K562 (cell line): ENCODE data around the gene HRH3. TPM values are rescaled to one million over a fixed set of nuclear protein-coding genes. Genes with fewer than 3 reads are reported as not detected.

Source experiments
- ATAC-seq: fragments of 200-7000 bp; cut with Tn5 transposase; 3 replicates; pipeline ENCODE4 v1.9.1; 2020; ENCODE audit warnings: moderate library complexity
- BruUV-seq: library from RNA; stranded (reverse); fragments of 400-500 nt; replicated peaks from 2 replicates; lab custom pipeline; 2021; lab: Mats Ljungman, UMichigan
- CTCF ChIA-PET: fragments of 300-600 bp; formaldehyde crosslinking; extraction: SDS; loops from one replicate; lab custom pipeline; 2021; ENCODE audit warnings: low intra/inter-chr PET ratio; lab: Yijun Ruan, JAX
- POLR2A ChIA-PET: fragments of 300-600, 350-650 bp; sonication (Branson Sonifier 250); formaldehyde crosslinking; extraction: SDS; loops from one replicate; lab custom pipeline; 2021; ENCODE audit warnings: antibody characterized with exemption, inconsistent platforms; lab: Yijun Ruan, JAX
- DNase-seq, 4 experiments: peaks; one replicate each; pipeline versions ENCODE4 v3.0.0 to v3.0.0-alpha.2; 2011 to 2018; ENCODE audit warnings: low spot score in 3 of 4, mixed read lengths in 3 of 4; ENCODE audit errors: extremely low read depth in 1 of 4
- FAIRE-seq: peaks from 2 replicates; lab custom pipeline; 2011; peaks lifted over from hg19 to GRCh38; lab: Jason Lieb, UNC
- H2AFZ ChIP-seq: 2 replicates; pipeline ENCODE4 v1.6.0; 2011; ENCODE audit warnings: low read depth, low read length, control low read depth, inconsistent platforms
- H3K27ac ChIP-seq: fragments of 200-600 bp; 3 replicates; pipeline ENCODE4 v1.8.0; 2011; ENCODE audit warnings: low read depth, mild to moderate bottlenecking, control low read depth, inconsistent platforms, low read length, moderate library complexity, mixed read lengths; ENCODE audit errors: extremely low read depth
- H3K27me3 ChIP-seq, 2 experiments: fragments of 300-600 bp in 1 of 2; 2 replicates in 1 of 2; 3 replicates in 1 of 2; pipeline versions ENCODE4 v1.6.0 to v1.8.0; 2011; ENCODE audit warnings: inconsistent platforms in 2 of 2, low read length in 2 of 2, mild to moderate bottlenecking in 1 of 2, mixed read lengths in 1 of 2, moderate library complexity in 1 of 2; ENCODE audit not compliant: control insufficient read depth in 2 of 2, insufficient read depth in 2 of 2
- H3K36me3 ChIP-seq: fragments of 300-600 bp; 3 replicates; pipeline ENCODE4 v1.8.0; 2011; ENCODE audit warnings: mild to moderate bottlenecking, low read length, inconsistent platforms; ENCODE audit not compliant: control insufficient read depth, insufficient read depth
- H3K4me1 ChIP-seq, 2 experiments: fragments of 200-600 bp in 1 of 2; replicated peaks in 1 of 2; 2 replicates in 1 of 2; 3 replicates in 1 of 2; pipeline versions ENCODE4 v1.5.1 to v1.8.0; 2011; ENCODE audit warnings: inconsistent platforms in 2 of 2, low read length in 2 of 2, mild to moderate bottlenecking in 1 of 2, mixed read lengths in 1 of 2, moderate library complexity in 1 of 2; ENCODE audit not compliant: control insufficient read depth in 2 of 2, insufficient read depth in 2 of 2
- H3K4me2 ChIP-seq: 2 replicates; pipeline ENCODE4 v1.6.1; 2011; ENCODE audit warnings: low read length, control low read depth, inconsistent platforms, mixed read lengths; ENCODE audit not compliant: insufficient read depth
- H3K4me3 ChIP-seq: fragments of 200-600 bp; sonication (generic), shearing (Covaris generic); 2 replicates; pipeline ENCODE4 v1.5.1; 2016; ENCODE audit warnings: control low read depth, inconsistent platforms
- H3K79me2 ChIP-seq: fragments of 200-600 bp; 3 replicates; pipeline ENCODE4 v1.8.0; 2011; ENCODE audit warnings: low read length, inconsistent platforms; ENCODE audit not compliant: control insufficient read depth, insufficient read depth
- H3K9ac ChIP-seq, 2 experiments: 2 replicates each; pipeline versions ENCODE4 v1.6.0 to v1.6.1; 2011; ENCODE audit warnings: low read depth in 2 of 2, low read length in 2 of 2, control low read depth in 1 of 2, inconsistent platforms in 1 of 2, mild to moderate bottlenecking in 1 of 2, mixed read lengths in 1 of 2; ENCODE audit not compliant: insufficient read depth in 1 of 2
- H3K9me1 ChIP-seq: one replicate; pipeline ENCODE4 v1.6.0; 2011; ENCODE audit warnings: inconsistent platforms, mild to moderate bottlenecking, low read length, moderate library complexity; ENCODE audit not compliant: control insufficient read depth, insufficient read depth
- H3K9me3 ChIP-seq: replicated peaks from 2 replicates; pipeline ENCODE4 v1.5.1; 2011; ENCODE audit warnings: low read depth, low read length, inconsistent platforms; ENCODE audit not compliant: control insufficient read depth, insufficient read depth
- H4K20me1 ChIP-seq: replicated peaks from 2 replicates; pipeline ENCODE4 v1.6.1; 2011; ENCODE audit warnings: low read length, inconsistent platforms, mixed read lengths; ENCODE audit not compliant: control insufficient read depth, insufficient read depth
- CREM ChIP-seq: IDR thresholded peaks from 2 replicates; pipeline ENCODE4 v1.6.1; 2014; ENCODE audit warnings: antibody characterized with exemption, low read depth
- NKRF ChIP-seq: fragments of 450-650 bp; IDR thresholded peaks from 2 replicates; pipeline ENCODE4 v1.6.1; 2016; ENCODE audit warnings: borderline replicate concordance
- RERE ChIP-seq: sonication (generic); formaldehyde crosslinking; IDR thresholded peaks from 2 replicates; pipeline ENCODE4 v1.8.0; 2023; ENCODE audit warnings: missing genetic modification reagents, mild to moderate bottlenecking, borderline replicate concordance
- SIRT6 ChIP-seq: IDR thresholded peaks from one replicate; pipeline ENCODE4 v1.6.1; 2012; ENCODE audit warnings: low read depth, mild to moderate bottlenecking, control low read depth, inconsistent platforms, low read length, moderate library complexity
- SMARCC2 ChIP-seq: fragments of 450-650 bp; IDR thresholded peaks from 2 replicates; pipeline ENCODE4 v1.6.1; 2017; ENCODE audit warnings: antibody characterized with exemption, moderate library complexity, mild to moderate bottlenecking, low read depth
- YY1 ChIP-seq, 3 experiments: IDR thresholded peaks; 2 replicates each; pipeline ENCODE4 v1.6.1; 2011; ENCODE audit warnings: low read length in 2 of 3, mild to moderate bottlenecking in 2 of 3, moderate library complexity in 2 of 3, borderline replicate concordance in 1 of 3, control low read depth in 1 of 3, low read depth in 1 of 3; ENCODE audit not compliant: insufficient read depth in 3 of 3, insufficient replicate concordance in 2 of 3, control insufficient read depth in 1 of 3, insufficient read length in 1 of 3; ENCODE audit errors: extremely low read depth in 1 of 3
- ZNF609 ChIP-seq: sonication (generic); formaldehyde crosslinking; IDR thresholded peaks from 2 replicates; pipeline ENCODE4 v1.8.1; 2023; ENCODE audit warnings: missing genetic modification reagents, mild to moderate bottlenecking, borderline replicate concordance
- WGBS: fragments of 100-300 bp; shearing (Covaris generic); methylation state at CpG from one replicate; pipeline ENCODE4 v1.1.6; 2016; ENCODE audit warnings: low coverage, mixed read lengths; ENCODE audit not compliant: insufficient coverage; ENCODE audit errors: missing lambda C conversion rate; 5-methylcytosine and 5-hydroxymethylcytosine counted together
- in situ Hi-C: fragments of 300-500 bp; cut with MboI; formaldehyde crosslinking; loops from 4 replicates; pipeline ENCODE4 v1.15.0; 2018; ENCODE audit warnings: inconsistent platforms, mixed read lengths
- intact Hi-C: fragments of 100-400 bp; cut with micrococcal nuclease; formaldehyde crosslinking; loops from 2 replicates; pipeline ENCODE4 v1.14.2; 2022
- polyA plus RNA-seq, 8 experiments: library from polyadenylated mRNA; depleted of rRNA in 4 of 8; stranded (reverse) in 5 of 8; unstranded in 3 of 8; fragments of >200 nt; fragmentation: Nextera tagmentation in 2 of 8; fragmentation: Illumina TruSeq in 1 of 8; extraction: Ambion mirVana in 2 of 8; extraction: Trizol in 1 of 8; gene quantifications; 2 replicates each; pipeline versions ENCODE4 v1.2.1 to v1.2.3, GENCODE V29; 2011 to 2014; ENCODE audit warnings: inconsistent platforms in 1 of 8, missing spikeins in 1 of 8
- total RNA-seq, 7 experiments: library from RNA; depleted of rRNA in 6 of 7; stranded (reverse); fragments of >200 nt in 6 of 7; fragmentation: Illumina TruSeq in 2 of 7; extraction: Trizol in 2 of 7; gene quantifications; 2 replicates each; pipeline versions ENCODE4 v1.2.1 to v1.2.3, GENCODE V29; 2011 to 2021; ENCODE audit warnings: low replicate concordance in 1 of 7

Gene HRH3
- total and polyA plus RNA-seq, 9 of the 15 experiments (the other 6 are each of a cell fraction or from before 2014, with no cell fraction given) = not detected

GRCh38 chr20:62254021-62254724, 34.1 kb upstream of the HRH3 start:
- ChIA-PET CTCF (no interaction called here), POLR2A (interaction anchor here (0.6 to 1.3 kb wide), 3 partner anchors 10 to 64 kb away, joined by 3 read pairs; partner anchors contain the start of gene OSBPL2)
- H3K36me3 ChIP-seq = peaks cover 11% of the 10 kb centered on the region; the same call in 2 of the 3 replicates
- H3K27ac ChIP-seq = no peak overlapping the region
- no peaks in the 10 kb centered on the region for H3K9me3 ChIP-seq
- no TSS peak for BruUV-seq
- peaks cover 28% of the 10 kb centered on the region for H4K20me1 ChIP-seq
- no peak overlapping the region for H2AFZ ChIP-seq
- no peaks in the 10 kb centered on the region for H3K27me3 ChIP-seq
- in situ Hi-C loops = no loop called here
- peaks cover 19% of the 10 kb centered on the region for H3K79me2 ChIP-seq
- H3K4me3 ChIP-seq = no peak overlapping the region
- no peak; the same call in 1 of the 3 replicates for ATAC-seq
- H3K9ac ChIP-seq = no peak overlapping the region
- intact Hi-C loops = no loop called here
- peaks cover 0 to 17% of the 10 kb centered on the region in 2 experiments; a peak in 2 of 5 replicates for H3K4me1 ChIP-seq
- peaks cover 6% of the 10 kb centered on the region for H3K9me1 ChIP-seq
- no peak for FAIRE-seq
- no peak overlapping the region for H3K4me2 ChIP-seq
- no peak for DNase-seq
- WGBS = 69% methylated on average over 24 of the region's 24 CpGs
- TF ChIP-seq SIRT6 = no peak
- TF ChIP-seq ZNF609 = no peak
- no peak for TF ChIP-seq YY1 (IDR thresholded peaks at IDR 0.05; ENCODE audit: borderline replicate concordance in 1 of 3, control insufficient read depth in 1 of 3, extremely low read depth in 1 of 3, insufficient read depth in 3 of 3, insufficient read length in 1 of 3, insufficient replicate concordance in 2 of 3, low read depth in 1 of 3, low read length in 2 of 3)
- TF ChIP-seq RERE (CRISPR knock-in tag) = no peak
- TF ChIP-seq CREM = no peak
- no peak for TF ChIP-seq SMARCC2
- no peak for TF ChIP-seq NKRF
